Esophagus squamous epithelium (tissue), 4 donors: ENCODE measurements around the gene ABCC5.
A peak's percentile ranks its signal among the peaks of the same experiment; 100 is the strongest.

Source experiments
- POLR2A ChIP-seq, 4 donors: fragments of 450-650 bp; IDR thresholded peaks; one replicate each; pipeline ENCODE4 v1.6.1; 2017; ENCODE audit warnings: antibody characterized with exemption in 4 of 4, mild to moderate bottlenecking in 4 of 4, moderate library complexity in 3 of 4
- TF ChIP-seq, protein P1 (sequence below), 6 experiments: fragments of 450-650 bp in 4 of 6; fragments of 200-600 bp in 2 of 6; sonication (generic) in 2 of 6; IDR thresholded peaks; one replicate each; pipeline ENCODE4 v1.5.1; 2016 to 2019; ENCODE audit warnings: antibody characterized with exemption in 6 of 6, mild to moderate bottlenecking in 4 of 6, moderate library complexity in 4 of 6

DNA sequence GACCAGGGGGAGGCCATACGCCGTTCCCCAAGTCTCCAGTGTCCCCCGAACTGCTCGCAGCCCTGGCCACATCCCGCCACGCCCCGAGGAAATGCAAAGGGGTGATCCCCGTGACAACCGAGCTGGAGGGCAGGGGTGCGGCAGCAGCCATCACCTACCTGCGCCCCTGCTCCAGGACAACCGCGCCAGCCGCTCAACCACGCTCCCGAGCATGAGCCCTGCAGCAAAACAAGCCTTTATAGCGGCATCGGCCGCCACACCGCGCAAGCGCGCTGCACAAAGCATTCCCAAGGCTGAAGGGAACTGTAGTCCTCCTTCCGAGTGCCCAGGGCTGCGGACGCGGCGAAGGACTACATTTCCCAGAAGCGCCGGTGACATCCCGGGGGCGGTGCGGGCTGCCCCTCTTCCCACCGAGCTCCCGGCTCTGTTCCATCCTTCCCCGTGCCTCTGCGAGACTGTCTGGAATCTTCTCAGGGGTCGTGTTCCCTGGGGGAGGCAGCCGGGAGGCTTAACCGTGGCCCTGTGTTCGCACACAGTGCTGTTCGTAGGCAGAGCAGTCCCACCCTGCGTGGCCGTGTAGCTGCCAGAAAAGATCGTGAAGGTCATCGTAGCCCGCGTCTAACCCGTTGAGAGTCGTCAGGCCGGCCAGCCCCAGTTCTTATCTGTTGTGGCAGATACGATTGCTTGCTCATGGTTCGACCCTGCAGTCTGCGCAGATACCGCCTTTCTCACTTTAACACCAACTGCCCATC, at the start of gene ABCC5:
- TF ChIP-seq, protein P1, sequence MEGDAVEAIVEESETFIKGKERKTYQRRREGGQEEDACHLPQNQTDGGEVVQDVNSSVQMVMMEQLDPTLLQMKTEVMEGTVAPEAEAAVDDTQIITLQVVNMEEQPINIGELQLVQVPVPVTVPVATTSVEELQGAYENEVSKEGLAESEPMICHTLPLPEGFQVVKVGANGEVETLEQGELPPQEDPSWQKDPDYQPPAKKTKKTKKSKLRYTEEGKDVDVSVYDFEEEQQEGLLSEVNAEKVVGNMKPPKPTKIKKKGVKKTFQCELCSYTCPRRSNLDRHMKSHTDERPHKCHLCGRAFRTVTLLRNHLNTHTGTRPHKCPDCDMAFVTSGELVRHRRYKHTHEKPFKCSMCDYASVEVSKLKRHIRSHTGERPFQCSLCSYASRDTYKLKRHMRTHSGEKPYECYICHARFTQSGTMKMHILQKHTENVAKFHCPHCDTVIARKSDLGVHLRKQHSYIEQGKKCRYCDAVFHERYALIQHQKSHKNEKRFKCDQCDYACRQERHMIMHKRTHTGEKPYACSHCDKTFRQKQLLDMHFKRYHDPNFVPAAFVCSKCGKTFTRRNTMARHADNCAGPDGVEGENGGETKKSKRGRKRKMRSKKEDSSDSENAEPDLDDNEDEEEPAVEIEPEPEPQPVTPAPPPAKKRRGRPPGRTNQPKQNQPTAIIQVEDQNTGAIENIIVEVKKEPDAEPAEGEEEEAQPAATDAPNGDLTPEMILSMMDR (IDR thresholded peaks at IDR 0.05), result peak in 3 of 6 experiments; percentile 9 to 50 (median 43)
- peak in 1 of 4 donors; percentile 70 for TF ChIP-seq POLR2A (IDR thresholded peaks at IDR 0.05)
